NCI-H524 treated with DMSO at 0.1 percent for 48 hours (cell line): Measurements from ENCODE around the gene FALEC.
"Not testable (repeated sequence)": the region's sequence is repeated elsewhere in the genome, so short reads cannot be mapped to it uniquely, and the experiment has no call there.

ENCODE experiments used
- DNase-seq: peaks from one replicate; lab custom pipeline; 2025; lab: John Stamatoyannopoulos, UW

FALEC gene

GRCh38 chr1:150574260-150575071 is 58.9 kb downstream of the FALEC start:
- no peak for DNase-seq

- DNase-seq = no peak
Measured at GRCh38 chr1:150575072-150575489, 59.5 kb downstream of the FALEC start.

GRCh38 chr1:150575518-150576366 is 60.2 kb downstream of the FALEC start:
- no peak for DNase-seq

GRCh38 chr1:150576367-150576711 is 60.8 kb downstream of the FALEC start:
- DNase-seq = no peak

- DNase-seq = no peak
Measured at GRCh38 chr1:150576794-150577556, 61.4 kb downstream of the FALEC start.

- no peak for DNase-seq
Measured at GRCh38 chr1:150577557-150578271, 62.2 kb downstream of the FALEC start.

GRCh38 chr1:150578272-150579109 is 62.9 kb downstream of the FALEC start:
- DNase-seq = no peak

GRCh38 chr1:150579110-150579944 is 63.8 kb downstream of the FALEC start, which contains the start of gene MCL1:
MCL1 (minus strand) TSS chr1:150579610; CDS start chr1:150579530, 80 bp downstream.
- DNase-seq = peak; percentile 44

GRCh38 chr1:150579945-150580642 is 64.5 kb downstream of the FALEC start:
- DNase-seq = no peak

- not testable (repeated sequence) for DNase-seq
Measured at GRCh38 chr1:150580966-150581365, 65.4 kb downstream of the FALEC start.

- not testable (repeated sequence) for DNase-seq
Measured at GRCh38 chr1:150581437-150581836, 65.9 kb downstream of the FALEC start.

- not testable (repeated sequence) for DNase-seq
Measured at GRCh38 chr1:150581962-150582361, 66.4 kb downstream of the FALEC start.

- no peak for DNase-seq
Measured at GRCh38 chr1:150582371-150582770, 66.8 kb downstream of the FALEC start.
